ENCODE data around the gene DOCK9.

DNA sequence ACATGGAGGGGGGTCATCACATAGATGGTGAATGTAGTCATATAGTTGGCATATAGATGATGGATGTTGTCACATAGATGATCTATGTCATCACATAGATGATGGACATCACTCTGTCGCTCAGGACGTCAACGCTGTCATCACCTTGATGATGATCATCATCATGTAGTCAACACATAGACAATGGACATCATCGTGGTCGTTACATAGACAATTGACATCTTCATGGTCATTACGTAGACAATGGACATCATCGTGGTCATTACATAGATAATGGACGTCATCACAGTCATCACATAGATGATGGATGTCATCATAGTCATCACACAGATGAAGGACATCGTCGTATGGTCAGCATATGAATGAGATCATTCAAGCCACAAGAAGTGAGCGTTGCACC lies 196.8 kb downstream of the DOCK9 start:
- TF ChIP-seq, protein P1, sequence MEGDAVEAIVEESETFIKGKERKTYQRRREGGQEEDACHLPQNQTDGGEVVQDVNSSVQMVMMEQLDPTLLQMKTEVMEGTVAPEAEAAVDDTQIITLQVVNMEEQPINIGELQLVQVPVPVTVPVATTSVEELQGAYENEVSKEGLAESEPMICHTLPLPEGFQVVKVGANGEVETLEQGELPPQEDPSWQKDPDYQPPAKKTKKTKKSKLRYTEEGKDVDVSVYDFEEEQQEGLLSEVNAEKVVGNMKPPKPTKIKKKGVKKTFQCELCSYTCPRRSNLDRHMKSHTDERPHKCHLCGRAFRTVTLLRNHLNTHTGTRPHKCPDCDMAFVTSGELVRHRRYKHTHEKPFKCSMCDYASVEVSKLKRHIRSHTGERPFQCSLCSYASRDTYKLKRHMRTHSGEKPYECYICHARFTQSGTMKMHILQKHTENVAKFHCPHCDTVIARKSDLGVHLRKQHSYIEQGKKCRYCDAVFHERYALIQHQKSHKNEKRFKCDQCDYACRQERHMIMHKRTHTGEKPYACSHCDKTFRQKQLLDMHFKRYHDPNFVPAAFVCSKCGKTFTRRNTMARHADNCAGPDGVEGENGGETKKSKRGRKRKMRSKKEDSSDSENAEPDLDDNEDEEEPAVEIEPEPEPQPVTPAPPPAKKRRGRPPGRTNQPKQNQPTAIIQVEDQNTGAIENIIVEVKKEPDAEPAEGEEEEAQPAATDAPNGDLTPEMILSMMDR (IDR thresholded peaks at IDR 0.05; ENCODE audit: poor library complexity) = no peak
- TF ChIP-seq EZH2 (IDR thresholded peaks at IDR 0.05; ENCODE audit: borderline replicate concordance) (no peak), EZH2phosphoT487 (IDR thresholded peaks at IDR 0.05; ENCODE audit: low read depth, severe bottlenecking, unreplicated experiment) (no peak)

Measured in hepatocyte (in vitro differentiated cells).